WTC11 (cell line): ENCODE data around the gene NTN1. TPM values are rescaled to one million over a fixed set of nuclear protein-coding genes. Genes with fewer than 3 reads are reported as not detected.

Experiments used
- ATAC-seq: fragments of 200-7000 bp; cut with Tn5 transposase; 2 replicates; pipeline ENCODE4 v1.10.0; 2021; ENCODE audit warnings: mild to moderate bottlenecking, moderate library complexity
- CTCF ChIA-PET: fragments of 300-600 bp; sonication (Branson Sonifier 250); formaldehyde crosslinking; loops from one replicate; lab custom pipeline; 2021; ENCODE audit warnings: antibody characterized with exemption; lab: Charles Lee
- POLR2A ChIA-PET: fragments of 350-600 bp; sonication (Branson Sonifier 250); formaldehyde crosslinking; loops from one replicate; lab custom pipeline; 2021; ENCODE audit warnings: antibody characterized with exemption; lab: Charles Lee
- DNase-seq: peaks from one replicate; pipeline ENCODE4 v3.0.0; 2021; ENCODE audit warnings: low spot score
- H3K27ac Mint-ChIP-seq: 2 replicates; pipeline ENCODE4 v1.8.0; 2021; ENCODE audit warnings: mixed read lengths
- H3K27me3 Mint-ChIP-seq: 2 replicates; pipeline ENCODE4 v1.8.0; 2021; ENCODE audit warnings: low read depth, mild to moderate bottlenecking, moderate library complexity, mixed read lengths
- H3K36me3 Mint-ChIP-seq: 2 replicates; pipeline ENCODE4 v1.8.0; 2021; ENCODE audit warnings: mixed read lengths
- H3K4me1 Mint-ChIP-seq: 2 replicates; pipeline ENCODE4 v1.8.0; 2022; ENCODE audit warnings: mixed read lengths
- H3K4me3 Mint-ChIP-seq: 2 replicates; pipeline ENCODE4 v1.8.0; 2021; ENCODE audit warnings: mild to moderate bottlenecking, moderate library complexity, mixed read lengths
- H3K9me3 Mint-ChIP-seq: 2 replicates; pipeline ENCODE4 v1.8.0; 2021; ENCODE audit warnings: mixed read lengths
- CREM ChIP-seq: sonication (generic); formaldehyde crosslinking; IDR thresholded peaks from 2 replicates; pipeline ENCODE4 v1.8.1; 2022; ENCODE audit warnings: mild to moderate bottlenecking, missing genetic modification reagents, moderate library complexity
- MYBL2 ChIP-seq: sonication (generic); formaldehyde crosslinking; IDR thresholded peaks from 2 replicates; pipeline ENCODE4 v1.8.1; 2023; ENCODE audit warnings: mild to moderate bottlenecking, moderate library complexity, missing genetic modification reagents
- NFATC4 ChIP-seq: fragments of 250-450 bp; sonication (Bioruptor Pico); IDR thresholded peaks from 2 replicates; pipeline ENCODE4 v1.9.0; 2021; ENCODE audit warnings: mild to moderate bottlenecking
- NR3C1 ChIP-seq: sonication (generic); formaldehyde crosslinking; conservative IDR thresholded peaks from 2 replicates; pipeline ENCODE4 v1.8.1; 2023; ENCODE audit warnings: low read depth, mild to moderate bottlenecking, missing genetic modification reagents
- TEAD1 ChIP-seq: sonication (generic); formaldehyde crosslinking; IDR thresholded peaks from 2 replicates; pipeline ENCODE4 v1.8.0; 2022; ENCODE audit warnings: mild to moderate bottlenecking, missing genetic modification reagents
- TEAD4 ChIP-seq: sonication (generic); formaldehyde crosslinking; IDR thresholded peaks from 2 replicates; pipeline ENCODE4 v1.8.0; 2022; ENCODE audit warnings: mild to moderate bottlenecking, missing genetic modification reagents
- ZBTB21 ChIP-seq: sonication (generic); formaldehyde crosslinking; IDR thresholded peaks from 2 replicates; pipeline ENCODE4 v1.8.1; 2023; ENCODE audit warnings: mild to moderate bottlenecking, missing genetic modification reagents, borderline replicate concordance
- ZNF121 ChIP-seq: sonication (generic); formaldehyde crosslinking; IDR thresholded peaks from 2 replicates; pipeline ENCODE4 v1.8.0; 2023; ENCODE audit warnings: missing genetic modification reagents
- total RNA-seq: library from RNA; stranded (reverse); gene quantifications from 3 replicates; pipeline ENCODE4 v1.2.3, GENCODE V29; 2021
- TF ChIP-seq, protein P1 (sequence below): fragments of 250-450 bp; sonication (Bioruptor Pico); IDR thresholded peaks from 2 replicates; pipeline ENCODE4 v2.1.2; 2022; ENCODE audit warnings: mild to moderate bottlenecking, moderate library complexity
- TF ChIP-seq, protein P2 (sequence below): sonication (generic); formaldehyde crosslinking; IDR thresholded peaks from 2 replicates; pipeline ENCODE4 v1.8.0; 2022; ENCODE audit warnings: missing genetic modification reagents
- TF ChIP-seq, protein P3 (sequence below): sonication (generic); formaldehyde crosslinking; IDR thresholded peaks from 2 replicates; pipeline ENCODE4 v1.8.1; 2023; ENCODE audit warnings: mild to moderate bottlenecking, moderate library complexity, missing genetic modification reagents
- TF ChIP-seq, protein P4 (sequence below): sonication (generic); formaldehyde crosslinking; IDR thresholded peaks from 2 replicates; pipeline ENCODE4 v1.8.0; 2023; ENCODE audit warnings: mild to moderate bottlenecking, missing genetic modification reagents
- TF ChIP-seq, protein P5 (sequence below): sonication (generic); formaldehyde crosslinking; IDR thresholded peaks from 2 replicates; pipeline ENCODE4 v1.8.0; 2023; ENCODE audit warnings: missing genetic modification reagents, mild to moderate bottlenecking, borderline replicate concordance

The NTN1 gene
- total RNA-seq, 1 experiment from 2014 or later, result 5.5 TPM

DNA sequence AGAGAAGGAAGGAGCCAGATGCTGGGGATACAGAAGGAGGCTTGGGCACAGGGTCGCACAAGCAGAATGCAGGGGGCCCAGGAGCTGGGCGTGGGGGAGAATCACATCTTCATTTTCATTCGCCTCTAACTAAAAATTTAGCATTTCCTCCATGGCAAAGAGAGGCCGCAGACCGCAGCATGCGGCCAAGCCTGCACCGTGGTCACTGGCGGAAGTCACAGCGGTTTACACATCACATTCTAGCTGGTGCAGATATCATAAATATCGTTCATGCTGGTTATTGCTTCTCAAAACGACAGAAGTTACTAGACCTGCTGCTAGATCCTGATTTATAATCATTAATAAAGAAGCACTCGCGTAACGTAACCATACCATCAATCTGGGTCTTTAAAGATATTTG, 162.0 kb downstream of the NTN1 start (continued):
- TF ChIP-seq TEAD4 (CRISPR knock-in tag) (no peak), ZNF121 (CRISPR knock-in tag) (no peak), MYBL2 (CRISPR knock-in tag) (no peak), NFATC4 (no peak)
- TF ChIP-seq, protein P1, sequence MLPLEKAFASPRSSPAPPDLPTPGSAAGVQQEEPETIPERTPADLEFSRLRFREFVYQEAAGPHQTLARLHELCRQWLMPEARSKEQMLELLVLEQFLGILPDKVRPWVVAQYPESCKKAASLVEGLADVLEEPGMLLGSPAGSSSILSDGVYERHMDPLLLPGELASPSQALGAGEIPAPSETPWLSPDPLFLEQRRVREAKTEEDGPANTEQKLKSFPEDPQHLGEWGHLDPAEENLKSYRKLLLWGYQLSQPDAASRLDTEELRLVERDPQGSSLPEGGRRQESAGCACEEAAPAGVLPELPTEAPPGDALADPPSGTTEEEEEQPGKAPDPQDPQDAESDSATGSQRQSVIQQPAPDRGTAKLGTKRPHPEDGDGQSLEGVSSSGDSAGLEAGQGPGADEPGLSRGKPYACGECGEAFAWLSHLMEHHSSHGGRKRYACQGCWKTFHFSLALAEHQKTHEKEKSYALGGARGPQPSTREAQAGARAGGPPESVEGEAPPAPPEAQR (CRISPR knock-in tag), result no peak

DNA sequence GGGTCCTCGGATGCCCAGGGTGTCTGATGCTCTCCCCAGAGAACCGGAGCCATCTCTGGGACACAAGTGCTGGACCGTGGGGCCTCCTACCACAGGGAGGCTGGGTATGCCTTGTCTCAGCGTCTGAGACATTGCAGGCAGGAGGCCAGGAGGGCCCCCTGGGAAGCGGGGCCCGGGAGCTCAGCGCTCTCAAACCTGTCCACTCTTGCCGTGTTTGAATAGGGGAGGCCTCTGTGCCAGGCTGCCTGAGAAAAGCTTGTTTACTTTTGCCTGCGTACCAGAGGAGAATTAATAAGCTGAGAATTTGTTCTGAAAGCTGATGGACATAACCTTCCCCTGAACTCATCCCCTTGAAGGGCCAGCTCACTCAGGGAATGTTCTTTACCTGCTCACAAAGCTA, 163.8 kb downstream of the NTN1 start:
- peaks cover 13% of the 10 kb centered on the region for H3K4me1 Mint-ChIP-seq
- no peaks in the 10 kb centered on the region for H3K9me3 Mint-ChIP-seq
- no peak overlapping the region for H3K4me3 Mint-ChIP-seq
- ATAC-seq, result no peak
- H3K27ac Mint-ChIP-seq, result no peak overlapping the region
- no peaks in the 10 kb centered on the region for H3K36me3 Mint-ChIP-seq
- H3K27me3 Mint-ChIP-seq, result no peaks in the 10 kb centered on the region
- no peak for DNase-seq
- TF ChIP-seq, protein P2, sequence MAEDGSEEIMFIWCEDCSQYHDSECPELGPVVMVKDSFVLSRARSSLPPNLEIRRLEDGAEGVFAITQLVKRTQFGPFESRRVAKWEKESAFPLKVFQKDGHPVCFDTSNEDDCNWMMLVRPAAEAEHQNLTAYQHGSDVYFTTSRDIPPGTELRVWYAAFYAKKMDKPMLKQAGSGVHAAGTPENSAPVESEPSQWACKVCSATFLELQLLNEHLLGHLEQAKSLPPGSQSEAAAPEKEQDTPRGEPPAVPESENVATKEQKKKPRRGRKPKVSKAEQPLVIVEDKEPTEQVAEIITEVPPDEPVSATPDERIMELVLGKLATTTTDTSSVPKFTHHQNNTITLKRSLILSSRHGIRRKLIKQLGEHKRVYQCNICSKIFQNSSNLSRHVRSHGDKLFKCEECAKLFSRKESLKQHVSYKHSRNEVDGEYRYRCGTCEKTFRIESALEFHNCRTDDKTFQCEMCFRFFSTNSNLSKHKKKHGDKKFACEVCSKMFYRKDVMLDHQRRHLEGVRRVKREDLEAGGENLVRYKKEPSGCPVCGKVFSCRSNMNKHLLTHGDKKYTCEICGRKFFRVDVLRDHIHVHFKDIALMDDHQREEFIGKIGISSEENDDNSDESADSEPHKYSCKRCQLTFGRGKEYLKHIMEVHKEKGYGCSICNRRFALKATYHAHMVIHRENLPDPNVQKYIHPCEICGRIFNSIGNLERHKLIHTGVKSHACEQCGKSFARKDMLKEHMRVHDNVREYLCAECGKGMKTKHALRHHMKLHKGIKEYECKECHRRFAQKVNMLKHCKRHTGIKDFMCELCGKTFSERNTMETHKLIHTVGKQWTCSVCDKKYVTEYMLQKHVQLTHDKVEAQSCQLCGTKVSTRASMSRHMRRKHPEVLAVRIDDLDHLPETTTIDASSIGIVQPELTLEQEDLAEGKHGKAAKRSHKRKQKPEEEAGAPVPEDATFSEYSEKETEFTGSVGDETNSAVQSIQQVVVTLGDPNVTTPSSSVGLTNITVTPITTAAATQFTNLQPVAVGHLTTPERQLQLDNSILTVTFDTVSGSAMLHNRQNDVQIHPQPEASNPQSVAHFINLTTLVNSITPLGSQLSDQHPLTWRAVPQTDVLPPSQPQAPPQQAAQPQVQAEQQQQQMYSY, result no peak
- TF ChIP-seq TEAD1 (CRISPR knock-in tag) (no peak), ZBTB21 (CRISPR knock-in tag) (no peak), NR3C1 (CRISPR knock-in tag) (no peak), CREM (CRISPR knock-in tag) (no peak)
- TF ChIP-seq, protein P3, sequence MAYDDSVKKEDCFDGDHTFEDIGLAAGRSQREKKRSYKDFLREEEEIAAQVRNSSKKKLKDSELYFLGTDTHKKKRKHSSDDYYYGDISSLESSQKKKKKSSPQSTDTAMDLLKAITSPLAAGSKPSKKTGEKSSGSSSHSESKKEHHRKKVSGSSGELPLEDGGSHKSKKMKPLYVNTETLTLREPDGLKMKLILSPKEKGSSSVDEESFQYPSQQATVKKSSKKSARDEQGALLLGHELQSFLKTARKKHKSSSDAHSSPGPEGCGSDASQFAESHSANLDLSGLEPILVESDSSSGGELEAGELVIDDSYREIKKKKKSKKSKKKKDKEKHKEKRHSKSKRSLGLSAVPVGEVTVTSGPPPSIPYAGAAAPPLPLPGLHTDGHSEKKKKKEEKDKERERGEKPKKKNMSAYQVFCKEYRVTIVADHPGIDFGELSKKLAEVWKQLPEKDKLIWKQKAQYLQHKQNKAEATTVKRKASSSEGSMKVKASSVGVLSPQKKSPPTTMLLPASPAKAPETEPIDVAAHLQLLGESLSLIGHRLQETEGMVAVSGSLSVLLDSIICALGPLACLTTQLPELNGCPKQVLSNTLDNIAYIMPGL (CRISPR knock-in tag), result no peak
- TF ChIP-seq, protein P4, sequence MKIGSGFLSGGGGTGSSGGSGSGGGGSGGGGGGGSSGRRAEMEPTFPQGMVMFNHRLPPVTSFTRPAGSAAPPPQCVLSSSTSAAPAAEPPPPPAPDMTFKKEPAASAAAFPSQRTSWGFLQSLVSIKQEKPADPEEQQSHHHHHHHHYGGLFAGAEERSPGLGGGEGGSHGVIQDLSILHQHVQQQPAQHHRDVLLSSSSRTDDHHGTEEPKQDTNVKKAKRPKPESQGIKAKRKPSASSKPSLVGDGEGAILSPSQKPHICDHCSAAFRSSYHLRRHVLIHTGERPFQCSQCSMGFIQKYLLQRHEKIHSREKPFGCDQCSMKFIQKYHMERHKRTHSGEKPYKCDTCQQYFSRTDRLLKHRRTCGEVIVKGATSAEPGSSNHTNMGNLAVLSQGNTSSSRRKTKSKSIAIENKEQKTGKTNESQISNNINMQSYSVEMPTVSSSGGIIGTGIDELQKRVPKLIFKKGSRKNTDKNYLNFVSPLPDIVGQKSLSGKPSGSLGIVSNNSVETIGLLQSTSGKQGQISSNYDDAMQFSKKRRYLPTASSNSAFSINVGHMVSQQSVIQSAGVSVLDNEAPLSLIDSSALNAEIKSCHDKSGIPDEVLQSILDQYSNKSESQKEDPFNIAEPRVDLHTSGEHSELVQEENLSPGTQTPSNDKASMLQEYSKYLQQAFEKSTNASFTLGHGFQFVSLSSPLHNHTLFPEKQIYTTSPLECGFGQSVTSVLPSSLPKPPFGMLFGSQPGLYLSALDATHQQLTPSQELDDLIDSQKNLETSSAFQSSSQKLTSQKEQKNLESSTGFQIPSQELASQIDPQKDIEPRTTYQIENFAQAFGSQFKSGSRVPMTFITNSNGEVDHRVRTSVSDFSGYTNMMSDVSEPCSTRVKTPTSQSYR (CRISPR knock-in tag), result no peak
- TF ChIP-seq, protein P5, sequence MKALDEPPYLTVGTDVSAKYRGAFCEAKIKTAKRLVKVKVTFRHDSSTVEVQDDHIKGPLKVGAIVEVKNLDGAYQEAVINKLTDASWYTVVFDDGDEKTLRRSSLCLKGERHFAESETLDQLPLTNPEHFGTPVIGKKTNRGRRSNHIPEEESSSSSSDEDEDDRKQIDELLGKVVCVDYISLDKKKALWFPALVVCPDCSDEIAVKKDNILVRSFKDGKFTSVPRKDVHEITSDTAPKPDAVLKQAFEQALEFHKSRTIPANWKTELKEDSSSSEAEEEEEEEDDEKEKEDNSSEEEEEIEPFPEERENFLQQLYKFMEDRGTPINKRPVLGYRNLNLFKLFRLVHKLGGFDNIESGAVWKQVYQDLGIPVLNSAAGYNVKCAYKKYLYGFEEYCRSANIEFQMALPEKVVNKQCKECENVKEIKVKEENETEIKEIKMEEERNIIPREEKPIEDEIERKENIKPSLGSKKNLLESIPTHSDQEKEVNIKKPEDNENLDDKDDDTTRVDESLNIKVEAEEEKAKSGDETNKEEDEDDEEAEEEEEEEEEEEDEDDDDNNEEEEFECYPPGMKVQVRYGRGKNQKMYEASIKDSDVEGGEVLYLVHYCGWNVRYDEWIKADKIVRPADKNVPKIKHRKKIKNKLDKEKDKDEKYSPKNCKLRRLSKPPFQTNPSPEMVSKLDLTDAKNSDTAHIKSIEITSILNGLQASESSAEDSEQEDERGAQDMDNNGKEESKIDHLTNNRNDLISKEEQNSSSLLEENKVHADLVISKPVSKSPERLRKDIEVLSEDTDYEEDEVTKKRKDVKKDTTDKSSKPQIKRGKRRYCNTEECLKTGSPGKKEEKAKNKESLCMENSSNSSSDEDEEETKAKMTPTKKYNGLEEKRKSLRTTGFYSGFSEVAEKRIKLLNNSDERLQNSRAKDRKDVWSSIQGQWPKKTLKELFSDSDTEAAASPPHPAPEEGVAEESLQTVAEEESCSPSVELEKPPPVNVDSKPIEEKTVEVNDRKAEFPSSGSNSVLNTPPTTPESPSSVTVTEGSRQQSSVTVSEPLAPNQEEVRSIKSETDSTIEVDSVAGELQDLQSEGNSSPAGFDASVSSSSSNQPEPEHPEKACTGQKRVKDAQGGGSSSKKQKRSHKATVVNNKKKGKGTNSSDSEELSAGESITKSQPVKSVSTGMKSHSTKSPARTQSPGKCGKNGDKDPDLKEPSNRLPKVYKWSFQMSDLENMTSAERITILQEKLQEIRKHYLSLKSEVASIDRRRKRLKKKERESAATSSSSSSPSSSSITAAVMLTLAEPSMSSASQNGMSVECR (CRISPR knock-in tag), result no peak
- CTCF ChIA-PET, result interaction anchor here (1.1 to 2.6 kb wide), 4 partner anchors 10 to 187 kb away, joined by 3 to 8 read pairs (median 6); no protein-coding TSS in a partner anchor
- POLR2A ChIA-PET, result no interaction called here
